ENCODE results near the gene IGSF21. TPM values are rescaled to one million over a fixed set of nuclear protein-coding genes. Genes with fewer than 3 reads are reported as not detected.

IGSF21 gene
- total RNA-seq, 1 experiment from 2014 or later, result 5.2 TPM

DNA sequence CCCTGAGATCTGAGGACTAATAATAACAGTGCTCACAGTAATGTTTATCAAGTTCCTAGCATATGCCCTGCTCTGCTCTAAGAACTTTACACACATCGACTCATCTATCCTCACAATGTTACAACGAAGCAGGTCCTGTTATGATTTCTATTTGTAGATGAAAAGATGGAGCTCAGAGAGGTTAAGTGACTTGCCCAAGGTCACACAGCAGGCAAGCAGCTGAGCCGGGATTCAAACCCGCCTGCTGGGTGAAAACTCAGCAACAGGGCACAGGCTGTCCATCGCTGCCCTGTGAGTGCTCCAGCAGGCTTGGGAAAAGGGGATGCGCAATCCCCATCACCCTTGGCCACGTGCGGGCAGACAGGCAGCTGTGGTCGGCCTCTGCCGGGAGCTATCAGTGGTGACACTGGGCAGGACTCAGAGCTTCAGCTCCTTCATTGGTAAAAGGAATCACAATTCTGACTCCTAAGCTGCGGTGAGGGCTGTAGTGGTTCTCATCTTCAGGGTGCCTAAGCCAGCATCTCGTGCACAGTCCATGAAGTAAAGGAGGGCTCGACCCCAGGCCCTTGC, 199.8 kb downstream of the IGSF21 start:
- H3K79me1 ChIP-seq (ENCODE audit: insufficient read depth, low read depth, low read length, poor library complexity, severe bottlenecking), result no peaks in the 10 kb centered on the region
- no peak overlapping the region for H2AFZ ChIP-seq (ENCODE audit: low read length)
- H3K9me3 Mint-ChIP-seq, result peaks cover 0 to 3% of the 10 kb centered on the region in 2 experiments; a peak in 3 of 5 replicates
- H3K4me1 ChIP-seq (ENCODE audit: insufficient read depth, low read length), result peaks cover 7% of the 10 kb centered on the region; the same call in 1 of the 2 replicates
- no peak overlapping the region for H4K5ac ChIP-seq (ENCODE audit: insufficient read length, low read depth, low read length)
- H3K23ac ChIP-seq (ENCODE audit: insufficient read length, low read depth, low read length), result no peak overlapping the region
- H3K36me3 Mint-ChIP-seq (ENCODE audit: insufficient read depth in 1 of 3, low read depth in 3 of 3), result peaks cover 0 to 3% (median 0%) of the 10 kb centered on the region in 3 experiments; a peak in 3 of 7 replicates
- WGBS (ENCODE audit: extremely low coverage, insufficient read length, low lambda C conversion rate), result no CpG with 5 or more reads among the region's 13 CpGs
- H3K27ac ChIP-seq (ENCODE audit: insufficient read length, low read depth, low read length), result no peak overlapping the region
- H3K9me3 ChIP-seq (ENCODE audit: control insufficient read depth, low read depth, low read length), result no peaks in the 10 kb centered on the region
- no peaks in the 10 kb centered on the region for H3K79me2 ChIP-seq (ENCODE audit: insufficient read depth, low read length)
- no peaks in the 10 kb centered on the region for H4K20me1 ChIP-seq (ENCODE audit: control insufficient read depth, insufficient read depth, insufficient read length)
- H2BK120ac ChIP-seq (ENCODE audit: low read depth, low read length, poor library complexity, severe bottlenecking), result no peak overlapping the region
- H2BK20ac ChIP-seq (ENCODE audit: low read depth, low read length, poor library complexity, severe bottlenecking), result no peak overlapping the region
- no peak overlapping the region for H3K4ac ChIP-seq (ENCODE audit: low read depth, low read length)
- no peak overlapping the region for H3K4me3 Mint-ChIP-seq
- H4K8ac ChIP-seq (replicated peaks; ENCODE audit: insufficient read length, low read depth, low read length), result no peak overlapping the region
- no peak overlapping the region for H3K27ac Mint-ChIP-seq
- H3K4me1 Mint-ChIP-seq, result peaks cover 0 to 9% of the 10 kb centered on the region in 2 experiments; a peak in 2 of 4 replicates
- TF ChIP-seq, protein P1, sequence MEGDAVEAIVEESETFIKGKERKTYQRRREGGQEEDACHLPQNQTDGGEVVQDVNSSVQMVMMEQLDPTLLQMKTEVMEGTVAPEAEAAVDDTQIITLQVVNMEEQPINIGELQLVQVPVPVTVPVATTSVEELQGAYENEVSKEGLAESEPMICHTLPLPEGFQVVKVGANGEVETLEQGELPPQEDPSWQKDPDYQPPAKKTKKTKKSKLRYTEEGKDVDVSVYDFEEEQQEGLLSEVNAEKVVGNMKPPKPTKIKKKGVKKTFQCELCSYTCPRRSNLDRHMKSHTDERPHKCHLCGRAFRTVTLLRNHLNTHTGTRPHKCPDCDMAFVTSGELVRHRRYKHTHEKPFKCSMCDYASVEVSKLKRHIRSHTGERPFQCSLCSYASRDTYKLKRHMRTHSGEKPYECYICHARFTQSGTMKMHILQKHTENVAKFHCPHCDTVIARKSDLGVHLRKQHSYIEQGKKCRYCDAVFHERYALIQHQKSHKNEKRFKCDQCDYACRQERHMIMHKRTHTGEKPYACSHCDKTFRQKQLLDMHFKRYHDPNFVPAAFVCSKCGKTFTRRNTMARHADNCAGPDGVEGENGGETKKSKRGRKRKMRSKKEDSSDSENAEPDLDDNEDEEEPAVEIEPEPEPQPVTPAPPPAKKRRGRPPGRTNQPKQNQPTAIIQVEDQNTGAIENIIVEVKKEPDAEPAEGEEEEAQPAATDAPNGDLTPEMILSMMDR (conservative IDR thresholded peaks at IDR 0.05), result no peak
- H2BK12ac ChIP-seq (ENCODE audit: insufficient read length, low read depth, low read length), result no peak overlapping the region
- H3K4me2 ChIP-seq (ENCODE audit: insufficient read depth, insufficient read length, low read length), result no peak overlapping the region
- H3K56ac ChIP-seq (ENCODE audit: insufficient read length, low read depth, low read length), result no peak overlapping the region
- DNase-seq, result no peak
- peaks cover 4% of the 10 kb centered on the region for H3K27me3 Mint-ChIP-seq (ENCODE audit: low read depth)
- no peak overlapping the region for H3T11ph ChIP-seq (ENCODE audit: low read length)
- H3K18ac ChIP-seq (ENCODE audit: insufficient read length, low read depth, low read length), result no peak overlapping the region
- H3K27me3 ChIP-seq (ENCODE audit: insufficient read depth, low read length), result no peaks in the 10 kb centered on the region
- H2BK5ac ChIP-seq (ENCODE audit: insufficient read length, low read length), result no peak overlapping the region
- H2BK15ac ChIP-seq (ENCODE audit: low read depth, low read length), result no peak overlapping the region
- H3K14ac ChIP-seq (ENCODE audit: insufficient read depth, low read length), result no peak overlapping the region
- H3K23me2 ChIP-seq (ENCODE audit: insufficient read length, low read depth, low read length, poor library complexity, severe bottlenecking), result no peaks in the 10 kb centered on the region
- H2AK5ac ChIP-seq (ENCODE audit: insufficient read length, low read length), result no peak overlapping the region
- H3K9ac ChIP-seq (ENCODE audit: extremely low read depth, insufficient read length, low read length), result no peak overlapping the region
- no peak overlapping the region for H4K91ac ChIP-seq (ENCODE audit: insufficient read length, low read depth, low read length)

Data from H9 (cell line).